Measurements from ENCODE around the gene CD52.
A peak's percentile ranks its signal among the peaks of the same experiment; 100 is the strongest.

The CD52 gene, protein sequence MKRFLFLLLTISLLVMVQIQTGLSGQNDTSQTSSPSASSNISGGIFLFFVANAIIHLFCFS

DNA sequence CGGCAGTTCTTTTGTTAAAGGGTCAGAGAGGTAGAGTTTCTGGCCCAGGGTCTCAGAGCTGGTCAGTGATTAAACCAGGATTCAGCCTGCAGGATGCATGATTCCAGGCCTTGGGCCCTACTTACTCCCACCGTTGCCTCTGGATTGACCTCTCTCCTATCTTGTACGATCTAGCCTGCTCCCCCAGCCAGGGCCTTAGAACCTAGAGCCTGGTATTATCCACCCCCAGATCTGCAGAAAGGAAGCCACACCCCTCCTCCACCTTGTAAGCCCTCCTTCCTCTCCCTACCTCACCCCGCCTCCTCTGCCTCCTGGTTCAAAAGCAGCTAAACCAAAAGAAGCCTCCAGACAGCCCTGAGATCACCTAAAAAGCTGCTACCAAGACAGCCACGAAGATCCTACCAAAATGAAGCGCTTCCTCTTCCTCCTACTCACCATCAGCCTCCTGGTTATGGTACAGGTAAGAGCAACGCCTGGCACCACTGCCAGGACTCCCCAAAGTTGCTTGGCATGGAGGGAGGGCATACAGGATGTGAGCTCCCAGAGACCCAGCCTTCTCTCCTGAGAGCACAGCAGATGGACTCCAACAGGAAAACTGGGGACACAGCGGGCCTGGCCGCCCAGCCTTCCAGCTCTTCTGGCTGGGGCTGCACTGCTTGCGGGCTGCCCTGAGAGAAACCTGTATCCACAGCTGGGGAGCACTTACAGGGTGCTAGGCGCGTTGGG lies at the start of gene CD52:
Gene CD52, plus strand, starts transcription at position 347 of the 726 bp plus-strand sequence. Its CDS starts 60 bp downstream, at position 407.
- Histone ChIP-seq H3K4me3 (ENCODE audit: low read length) (peak within 1 kb of the TSS; percentile 55), H3K27ac (ENCODE audit: low read depth, low read length) (no peak within 1 kb of the TSS), H3K9ac (ENCODE audit: low read length) (no peak within 1 kb of the TSS), H3K36me3 (ENCODE audit: control insufficient read depth, insufficient read depth, low read length) (no peaks in the 10 kb centered on the region), H3K4me1 (ENCODE audit: control insufficient read depth, insufficient read depth, low read length) (peaks cover 2% of the 10 kb centered on the region), H3K27me3 (ENCODE audit: control insufficient read depth, insufficient read depth, low read length) (peaks cover 10% of the 10 kb centered on the region)

DNA sequence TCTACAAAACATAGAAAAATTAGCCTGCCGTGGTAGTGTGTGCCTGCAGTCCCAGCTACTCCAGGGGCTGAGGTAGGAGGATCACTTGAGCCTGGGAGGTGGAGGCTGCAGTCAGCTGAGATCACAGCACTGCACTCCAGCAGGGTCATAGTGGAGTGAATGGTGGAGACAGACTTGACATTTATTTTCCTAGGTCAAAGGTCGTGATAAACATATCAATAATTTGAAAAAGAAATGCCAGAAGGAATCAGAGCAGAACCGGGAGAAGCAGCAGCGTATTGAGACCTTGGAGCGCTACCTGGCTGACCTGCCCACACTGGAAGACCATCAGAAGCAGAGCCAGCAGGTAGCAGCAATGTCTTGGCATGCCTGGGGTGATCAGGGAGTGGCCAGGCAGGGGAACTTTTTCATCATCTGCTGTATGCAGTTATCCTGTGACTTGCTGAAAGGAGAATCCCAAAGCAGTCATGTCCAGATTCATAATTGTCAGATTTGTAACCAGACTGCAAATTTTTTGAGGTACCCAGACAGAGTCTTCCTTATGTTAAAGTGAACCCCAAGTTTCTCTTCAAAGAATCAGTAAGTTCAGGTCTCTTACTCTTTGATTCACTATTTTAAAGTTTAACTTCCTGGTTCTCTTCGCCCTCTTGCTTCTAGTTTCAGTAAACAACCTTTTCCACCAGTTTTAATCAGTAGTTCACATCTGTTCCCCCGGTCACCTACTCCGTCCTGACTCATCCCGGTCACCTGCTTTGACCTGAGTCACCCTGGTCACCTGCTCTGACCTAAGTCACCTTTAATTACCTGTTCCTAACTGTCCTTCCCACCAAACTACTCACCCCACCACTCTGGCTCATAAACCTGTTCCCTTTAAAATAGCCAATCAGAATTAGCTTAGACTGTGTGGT lies 49.2 kb upstream of the CD52 start:
- Histone ChIP-seq H3K27ac (ENCODE audit: low read depth, low read length) (no peak overlapping the region), H3K4me3 (ENCODE audit: low read length) (no peak overlapping the region), H3K4me1 (ENCODE audit: control insufficient read depth, insufficient read depth, low read length) (no peaks in the 10 kb centered on the region), H3K9ac (ENCODE audit: low read length) (no peak overlapping the region), H3K27me3 (ENCODE audit: control insufficient read depth, insufficient read depth, low read length) (no peaks in the 10 kb centered on the region), H3K36me3 (ENCODE audit: control insufficient read depth, insufficient read depth, low read length) (peaks cover 5% of the 10 kb centered on the region)

DNA sequence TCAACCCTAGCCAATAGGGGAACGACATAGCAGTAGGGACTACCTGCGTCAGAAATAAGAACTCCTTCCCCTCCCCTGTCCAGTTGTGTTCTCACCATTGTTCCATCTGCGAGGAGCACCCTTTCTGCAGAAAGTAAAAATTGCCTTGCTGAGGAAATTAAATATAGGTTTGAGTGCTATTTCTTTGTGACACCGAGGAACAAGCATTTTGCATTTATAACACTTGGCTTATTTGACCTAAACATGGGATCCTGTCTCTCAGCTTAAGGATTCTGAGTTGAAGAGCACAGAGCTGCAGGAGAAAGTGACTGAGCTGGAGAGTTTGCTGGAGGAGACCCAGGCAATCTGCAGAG lies 48.6 kb upstream of the CD52 start:
- no peaks in the 10 kb centered on the region for H3K4me1 ChIP-seq (ENCODE audit: control insufficient read depth, insufficient read depth, low read length)
- no peak overlapping the region for H3K4me3 ChIP-seq (ENCODE audit: low read length)
- no peaks in the 10 kb centered on the region for H3K27me3 ChIP-seq (ENCODE audit: control insufficient read depth, insufficient read depth, low read length)
- H3K27ac ChIP-seq (ENCODE audit: low read depth, low read length): no peak overlapping the region
- no peak overlapping the region for H3K9ac ChIP-seq (ENCODE audit: low read length)
- H3K36me3 ChIP-seq (ENCODE audit: control insufficient read depth, insufficient read depth, low read length): peaks cover 5% of the 10 kb centered on the region

DNA sequence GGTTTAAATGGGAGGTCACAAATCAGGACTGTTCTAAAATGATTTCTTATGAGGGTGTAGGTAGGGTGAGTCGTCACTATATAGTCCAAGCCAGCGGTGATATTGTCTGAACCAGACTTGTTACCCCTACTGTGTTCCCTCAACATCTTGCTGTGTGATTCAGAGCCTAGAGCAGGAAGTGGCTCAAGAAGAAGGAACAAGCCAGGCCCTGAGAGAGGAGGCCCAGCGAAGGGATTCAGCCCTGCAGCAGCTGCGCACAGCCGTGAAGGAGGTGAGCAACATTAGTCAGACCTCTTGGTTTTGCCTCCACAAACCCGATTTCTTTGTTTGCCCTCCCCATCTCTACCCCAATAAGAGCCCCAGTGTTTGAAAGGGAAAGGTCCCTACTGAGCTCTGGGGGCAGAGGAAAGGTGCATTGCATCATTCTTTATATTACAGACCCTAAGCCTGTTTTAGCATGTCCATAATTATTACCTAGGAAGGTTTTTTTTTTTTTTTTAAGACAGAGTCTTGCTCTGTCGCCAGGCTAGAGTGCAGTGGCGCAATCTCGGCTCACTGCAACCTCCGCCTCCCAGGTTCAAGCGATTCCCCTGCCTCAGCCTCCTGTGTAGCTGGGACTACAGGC lies 42.8 kb upstream of the CD52 start:
- no peak overlapping the region for H3K27ac ChIP-seq (ENCODE audit: low read depth, low read length)
- no peaks in the 10 kb centered on the region for H3K36me3 ChIP-seq (ENCODE audit: control insufficient read depth, insufficient read depth, low read length)
- H3K4me1 ChIP-seq (ENCODE audit: control insufficient read depth, insufficient read depth, low read length): peaks cover 7% of the 10 kb centered on the region
- no peak overlapping the region for H3K9ac ChIP-seq (ENCODE audit: low read length)
- no peaks in the 10 kb centered on the region for H3K27me3 ChIP-seq (ENCODE audit: control insufficient read depth, insufficient read depth, low read length)
- H3K4me3 ChIP-seq (ENCODE audit: low read length): no peak overlapping the region

DNA sequence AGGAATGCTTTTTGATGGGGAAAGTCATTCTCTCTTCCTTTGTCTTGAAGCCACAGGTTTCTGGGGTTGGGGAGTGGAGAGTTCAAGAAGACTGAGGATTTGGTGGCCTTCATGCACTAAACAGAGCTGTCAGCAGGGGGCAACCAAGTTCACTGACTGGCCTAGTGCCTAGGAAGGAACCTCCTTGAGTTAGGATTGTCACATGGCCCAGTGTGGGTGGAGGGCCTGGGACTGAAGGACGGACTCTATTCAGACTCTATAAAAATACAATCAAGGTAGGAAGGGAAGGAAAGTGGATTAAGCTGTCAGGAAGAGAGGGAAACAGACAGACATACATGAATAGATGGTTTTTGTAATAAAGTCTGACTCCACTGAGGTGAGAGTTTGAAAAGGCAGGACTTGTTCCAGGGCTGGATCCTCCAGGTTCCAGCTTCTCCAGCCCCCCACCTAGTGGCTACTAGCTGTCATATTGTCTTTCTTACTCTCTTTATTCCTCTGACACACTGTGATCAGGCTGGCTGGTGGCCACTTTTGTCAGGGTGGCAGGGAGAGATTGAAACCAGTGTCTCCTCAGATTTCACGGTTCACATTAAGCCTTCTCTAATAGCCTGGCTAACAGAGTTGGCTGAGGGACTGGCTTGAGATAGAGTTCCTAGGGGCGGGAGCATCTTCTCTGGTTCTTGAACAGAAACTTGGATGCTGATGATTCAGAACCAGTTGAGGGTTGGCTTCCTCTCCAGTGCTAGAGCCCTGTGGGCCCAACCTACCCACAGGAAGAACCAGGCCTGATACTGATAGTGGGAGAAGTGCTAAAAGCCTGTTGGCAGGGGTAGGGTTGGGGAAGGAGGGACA lies 42.0 kb upstream of the CD52 start:
- peak overlapping the region; percentile 8 for H3K27ac ChIP-seq (ENCODE audit: low read depth, low read length)
- H3K27me3 ChIP-seq (ENCODE audit: control insufficient read depth, insufficient read depth, low read length): no peaks in the 10 kb centered on the region
- no peak overlapping the region for H3K9ac ChIP-seq (ENCODE audit: low read length)
- H3K36me3 ChIP-seq (ENCODE audit: control insufficient read depth, insufficient read depth, low read length): no peaks in the 10 kb centered on the region
- H3K4me1 ChIP-seq (ENCODE audit: control insufficient read depth, insufficient read depth, low read length): peaks cover 7% of the 10 kb centered on the region
- H3K4me3 ChIP-seq (ENCODE audit: low read length): no peak overlapping the region

DNA sequence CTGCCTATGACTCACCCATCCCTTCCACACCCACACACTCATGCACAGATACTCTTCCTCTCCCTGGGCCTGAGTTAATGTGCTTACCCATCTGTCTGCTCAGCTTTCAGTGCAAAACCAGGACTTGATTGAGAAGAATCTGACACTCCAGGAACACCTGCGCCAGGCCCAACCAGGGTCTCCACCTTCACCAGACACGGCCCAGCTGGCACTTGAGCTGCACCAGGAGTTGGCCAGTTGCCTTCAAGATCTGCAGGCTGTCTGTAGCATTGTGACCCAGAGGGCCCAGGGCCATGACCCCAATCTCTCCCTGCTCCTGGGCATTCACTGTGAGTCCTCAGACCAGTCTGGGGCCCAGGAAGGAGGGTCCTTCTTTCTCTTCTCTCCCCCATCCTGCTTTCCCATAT lies 41.3 kb upstream of the CD52 start:
- Histone ChIP-seq H3K27ac (ENCODE audit: low read depth, low read length) (peak overlapping the region; percentile 8), H3K36me3 (ENCODE audit: control insufficient read depth, insufficient read depth, low read length) (no peaks in the 10 kb centered on the region), H3K27me3 (ENCODE audit: control insufficient read depth, insufficient read depth, low read length) (no peaks in the 10 kb centered on the region), H3K4me1 (ENCODE audit: control insufficient read depth, insufficient read depth, low read length) (peaks cover 7% of the 10 kb centered on the region), H3K9ac (ENCODE audit: low read length) (peak overlapping the region; percentile 19), H3K4me3 (ENCODE audit: low read length) (peak overlapping the region; percentile 16)

DNA sequence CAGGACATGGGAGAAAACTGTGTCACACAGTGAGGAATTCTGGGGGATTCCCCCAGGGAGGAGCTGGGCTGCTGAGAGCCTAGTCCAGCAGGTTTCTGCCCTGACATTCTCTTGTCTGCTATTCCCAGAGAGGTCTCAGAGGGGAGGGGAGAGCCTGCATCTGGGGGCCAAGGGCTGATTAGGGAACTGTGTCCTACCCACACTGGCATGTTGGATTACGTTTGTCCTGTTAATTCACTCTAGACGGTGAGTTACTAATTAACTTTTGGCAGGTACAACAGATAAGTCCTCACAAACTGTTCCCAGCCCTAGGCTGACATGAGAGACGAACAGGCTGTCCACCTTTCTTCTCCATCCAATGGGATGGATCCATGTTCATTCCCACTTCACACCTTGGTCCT lies 40.5 kb upstream of the CD52 start:
- Histone ChIP-seq H3K27me3 (ENCODE audit: control insufficient read depth, insufficient read depth, low read length) (no peaks in the 10 kb centered on the region), H3K4me3 (ENCODE audit: low read length) (no peak overlapping the region), H3K27ac (ENCODE audit: low read depth, low read length) (no peak overlapping the region), H3K9ac (ENCODE audit: low read length) (no peak overlapping the region), H3K4me1 (ENCODE audit: control insufficient read depth, insufficient read depth, low read length) (peaks cover 7% of the 10 kb centered on the region), H3K36me3 (ENCODE audit: control insufficient read depth, insufficient read depth, low read length) (peaks cover 3% of the 10 kb centered on the region)

DNA sequence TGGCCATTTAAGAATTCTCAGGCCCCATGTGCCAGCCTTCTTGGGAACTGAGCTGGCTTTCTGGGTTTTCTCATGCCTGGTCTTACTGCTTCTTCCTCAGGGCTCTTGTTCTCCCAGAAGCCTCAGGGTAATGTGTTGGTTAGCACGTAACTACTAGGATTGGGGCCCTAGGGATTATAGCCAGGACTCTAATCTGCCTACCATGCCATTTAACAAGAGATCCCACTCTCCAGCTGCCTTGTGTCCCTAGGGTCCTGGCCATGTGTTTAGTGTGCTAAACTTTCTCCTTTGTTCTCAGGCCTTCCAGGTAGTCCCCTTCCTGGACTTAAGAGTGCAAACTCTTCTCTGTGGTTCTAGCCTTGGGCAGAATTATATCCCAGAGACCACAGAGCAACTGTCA lies 40.0 kb upstream of the CD52 start:
- no peak overlapping the region for H3K27ac ChIP-seq (ENCODE audit: low read depth, low read length)
- no peak overlapping the region for H3K9ac ChIP-seq (ENCODE audit: low read length)
- peaks cover 3% of the 10 kb centered on the region for H3K36me3 ChIP-seq (ENCODE audit: control insufficient read depth, insufficient read depth, low read length)
- peaks cover 7% of the 10 kb centered on the region for H3K4me1 ChIP-seq (ENCODE audit: control insufficient read depth, insufficient read depth, low read length)
- no peaks in the 10 kb centered on the region for H3K27me3 ChIP-seq (ENCODE audit: control insufficient read depth, insufficient read depth, low read length)
- no peak overlapping the region for H3K4me3 ChIP-seq (ENCODE audit: low read length)

DNA sequence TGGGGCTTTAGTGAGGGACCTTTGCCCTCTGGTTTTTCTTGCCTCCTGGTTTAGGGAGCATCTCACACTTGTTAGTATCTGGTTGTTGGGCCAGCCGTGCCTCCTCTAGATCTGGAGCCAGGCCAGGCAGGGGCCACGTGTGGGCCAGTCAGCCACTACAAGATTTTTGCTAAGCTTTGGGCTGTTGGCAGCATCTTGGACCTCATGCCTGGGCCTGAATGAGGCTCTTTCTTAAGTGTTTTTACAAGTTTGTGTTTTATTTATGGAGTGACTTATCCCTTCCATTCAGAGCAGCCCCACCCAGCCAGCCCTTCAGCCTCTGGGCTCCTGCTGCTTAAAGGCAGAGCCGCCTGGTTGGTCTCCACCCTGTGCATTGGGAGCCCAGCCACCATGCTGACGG lies 39.5 kb upstream of the CD52 start:
- H3K4me1 ChIP-seq (ENCODE audit: control insufficient read depth, insufficient read depth, low read length): peaks cover 7% of the 10 kb centered on the region
- H3K36me3 ChIP-seq (ENCODE audit: control insufficient read depth, insufficient read depth, low read length): peaks cover 3% of the 10 kb centered on the region
- H3K27me3 ChIP-seq (ENCODE audit: control insufficient read depth, insufficient read depth, low read length): no peaks in the 10 kb centered on the region
- no peak overlapping the region for H3K9ac ChIP-seq (ENCODE audit: low read length)
- no peak overlapping the region for H3K27ac ChIP-seq (ENCODE audit: low read depth, low read length)
- H3K4me3 ChIP-seq (ENCODE audit: low read length): no peak overlapping the region

DNA sequence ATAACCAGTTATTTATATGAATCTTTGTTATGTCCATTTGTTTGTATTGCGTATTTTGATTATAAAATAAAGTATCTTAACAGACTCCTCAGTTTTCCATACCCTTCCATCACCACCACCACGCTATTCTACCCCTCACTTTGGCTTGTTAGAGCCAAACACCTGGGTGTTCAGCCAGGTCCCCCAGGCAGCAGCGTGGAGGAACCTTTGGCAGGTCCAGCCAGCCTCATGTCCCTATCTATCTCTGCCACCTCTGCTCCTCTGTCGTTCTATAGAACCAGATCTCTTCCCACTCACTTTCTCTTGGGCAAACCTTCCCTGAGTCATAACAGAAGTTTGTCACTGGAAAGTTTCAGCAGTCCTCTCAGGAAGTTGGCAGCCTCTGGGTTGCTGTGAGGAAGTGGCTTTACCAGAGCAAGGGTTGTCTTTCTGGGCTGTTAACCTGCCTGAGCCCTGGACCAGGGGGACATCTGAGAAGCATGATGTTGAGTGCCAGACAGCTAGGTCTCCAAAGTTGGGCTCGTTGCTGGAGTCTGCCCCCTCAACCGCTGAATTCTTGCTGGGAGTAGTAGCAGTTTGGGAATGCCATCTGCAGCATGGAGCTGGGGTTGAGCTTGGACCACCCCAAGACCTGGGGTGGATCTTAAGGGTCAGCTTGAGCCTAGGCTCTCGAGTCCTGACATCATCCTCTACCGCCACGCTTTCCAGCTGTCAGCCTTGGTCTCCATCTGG lies 38.9 kb upstream of the CD52 start:
- Histone ChIP-seq H3K9ac (ENCODE audit: low read length) (peak overlapping the region; percentile 75), H3K36me3 (ENCODE audit: control insufficient read depth, insufficient read depth, low read length) (peaks cover 3% of the 10 kb centered on the region), H3K27me3 (ENCODE audit: control insufficient read depth, insufficient read depth, low read length) (no peaks in the 10 kb centered on the region), H3K4me1 (ENCODE audit: control insufficient read depth, insufficient read depth, low read length) (peaks cover 7% of the 10 kb centered on the region), H3K27ac (ENCODE audit: low read depth, low read length) (peak overlapping the region; percentile 68), H3K4me3 (ENCODE audit: low read length) (peak overlapping the region; percentile 75)

Measured in rectal smooth muscle tissue (tissue), 1 donor.